H1 (cell line): Measurements from ENCODE around the gene MAP2K2. TPM values are rescaled to one million over a fixed set of nuclear protein-coding genes. Genes with fewer than 3 reads are reported as not detected.

ENCODE experiments used
- CTCF ChIA-PET: fragments of 300-600 bp; sonication (Branson Sonifier 250); formaldehyde crosslinking; loops from one replicate; lab custom pipeline; 2021; ENCODE audit not compliant: partially characterized antibody; lab: Charles Lee
- POLR2A ChIA-PET: fragments of 300-600 bp; sonication (Branson Sonifier 250); formaldehyde crosslinking; loops from one replicate; lab custom pipeline; 2021; ENCODE audit warnings: inconsistent platforms; ENCODE audit not compliant: partially characterized antibody; lab: Charles Lee
- DNase-seq, 2 experiments: peaks; one replicate each; pipeline versions ENCODE4 v3.0.0 to v3.0.0-alpha.2; 2010 to 2022; ENCODE audit warnings: low spot score in 2 of 2, low read depth in 1 of 2, mixed read lengths in 1 of 2
- FAIRE-seq: peaks from 2 replicates; lab custom pipeline; 2011; peaks lifted over from hg19 to GRCh38; lab: Jason Lieb, UNC
- H2AFZ ChIP-seq: 2 replicates; pipeline ENCODE4 v1.8.1; 2012; ENCODE audit warnings: low read length, inconsistent platforms
- H2AK5ac ChIP-seq: 2 replicates; pipeline ENCODE4 v1.6.1; 2013; ENCODE audit warnings: low read depth, low read length
- H2BK120ac ChIP-seq: replicated peaks from 2 replicates; pipeline ENCODE3; 2013; ENCODE audit warnings: low read depth, low read length, inconsistent platforms
- H2BK12ac ChIP-seq: 2 replicates; pipeline ENCODE4 v1.6.1; 2013; ENCODE audit warnings: low read depth, low read length
- H2BK15ac ChIP-seq: 2 replicates; pipeline ENCODE4 v1.6.1; 2013; ENCODE audit warnings: low read length
- H2BK20ac ChIP-seq: 2 replicates; pipeline ENCODE4 v1.6.1; 2013; ENCODE audit warnings: low read length
- H2BK5ac ChIP-seq: 2 replicates; pipeline ENCODE4 v1.6.1; 2013; ENCODE audit warnings: low read depth, low read length
- H3K14ac ChIP-seq: 2 replicates; pipeline ENCODE4 v1.6.1; 2013; ENCODE audit warnings: inconsistent platforms; ENCODE audit not compliant: insufficient read length
- H3K18ac ChIP-seq: 2 replicates; pipeline ENCODE4 v1.6.1; 2013; ENCODE audit warnings: low read length; ENCODE audit errors: extremely low read depth
- H3K23ac ChIP-seq: 2 replicates; pipeline ENCODE4 v1.6.1; 2013; ENCODE audit warnings: inconsistent platforms; ENCODE audit not compliant: insufficient read length
- H3K23me2 ChIP-seq: 2 replicates; pipeline ENCODE4 v1.6.1; 2013; ENCODE audit warnings: low read depth, low read length
- H3K27ac ChIP-seq: 2 replicates; pipeline ENCODE4 v1.6.1; 2011; ENCODE audit warnings: low read depth, low read length, inconsistent platforms
- H3K27me3 ChIP-seq, 4 experiments: replicated peaks in 1 of 4; 1 replicate in 1 of 4; 2 replicates in 3 of 4; pipeline versions ENCODE4 v1.6.1 to v1.8.1; 2011 to 2013; ENCODE audit warnings: low read length in 3 of 4, mild to moderate bottlenecking in 3 of 4, inconsistent platforms in 2 of 4, mixed read lengths in 2 of 4, moderate library complexity in 1 of 4; ENCODE audit not compliant: control insufficient read depth in 3 of 4, insufficient read depth in 3 of 4; ENCODE audit errors: extremely low read depth in 1 of 4
- H3K36me3 ChIP-seq, 4 experiments: 2 replicates each; pipeline versions ENCODE4 v1.6.1 to v1.8.1; 2011 to 2013; ENCODE audit warnings: mild to moderate bottlenecking in 4 of 4, low read length in 3 of 4, moderate library complexity in 2 of 4, control low read depth in 1 of 4, inconsistent platforms in 1 of 4; ENCODE audit not compliant: insufficient read depth in 4 of 4, control insufficient read depth in 2 of 4
- H3K4ac ChIP-seq: replicated peaks from 2 replicates; pipeline ENCODE3; 2013; ENCODE audit warnings: low read length, low read depth, mixed read lengths, inconsistent platforms; ENCODE audit not compliant: insufficient read length
- H3K4me1 ChIP-seq, 4 experiments: replicated peaks in 1 of 4; 1 replicate in 1 of 4; 2 replicates in 3 of 4; pipeline versions ENCODE4 v1.6.1 to v1.8.1; 2011 to 2013; ENCODE audit warnings: low read length in 3 of 4, inconsistent platforms in 2 of 4, mixed read lengths in 1 of 4; ENCODE audit not compliant: insufficient read depth in 4 of 4, control insufficient read depth in 3 of 4
- H3K4me2 ChIP-seq, 2 experiments: 2 replicates each; pipeline versions ENCODE4 v1.6.1 to v1.8.1; 2011 to 2013; ENCODE audit warnings: low read depth in 2 of 2, low read length in 2 of 2, control low read depth in 1 of 2, inconsistent platforms in 1 of 2, mild to moderate bottlenecking in 1 of 2; ENCODE audit not compliant: insufficient read depth in 1 of 2
- H3K4me3 ChIP-seq, 4 experiments: fragments of 200-600, 300-600 bp in 1 of 4; sonication (generic), shearing (Covaris generic), sonication (Bioruptor Twin) in 1 of 4; 2 replicates each; pipeline versions ENCODE4 v1.5.1 to v1.8.1; 2011 to 2016; ENCODE audit warnings: low read length in 4 of 4, low read depth in 3 of 4, control low read depth in 2 of 4, inconsistent platforms in 2 of 4, mild to moderate bottlenecking in 2 of 4, mixed read lengths in 1 of 4, moderate library complexity in 1 of 4; ENCODE audit not compliant: insufficient read depth in 2 of 4; ENCODE audit errors: extremely low read depth in 1 of 4
- H3K56ac ChIP-seq: replicated peaks from 2 replicates; pipeline ENCODE3; 2013; ENCODE audit warnings: low read depth, mild to moderate bottlenecking, mixed read lengths, low read length, inconsistent platforms; ENCODE audit not compliant: insufficient read length
- H3K79me1 ChIP-seq: 2 replicates; pipeline ENCODE4 v1.6.1; 2013; ENCODE audit warnings: low read depth, low read length, control low read depth
- H3K79me2 ChIP-seq, 2 experiments: 2 replicates each; pipeline versions ENCODE4 v1.6.1 to v1.8.1; 2012 to 2013; ENCODE audit warnings: low read length in 2 of 2, mild to moderate bottlenecking in 2 of 2, inconsistent platforms in 1 of 2; ENCODE audit not compliant: insufficient read depth in 2 of 2, control insufficient read depth in 1 of 2
- H3K9ac ChIP-seq, 4 experiments: replicated peaks in 1 of 4; 1 replicate in 1 of 4; 2 replicates in 3 of 4; pipeline versions ENCODE4 v1.6.1 to v1.8.1; 2011 to 2013; ENCODE audit warnings: low read depth in 3 of 4, low read length in 3 of 4, control low read depth in 2 of 4, mild to moderate bottlenecking in 2 of 4, moderate library complexity in 2 of 4, inconsistent platforms in 1 of 4; ENCODE audit errors: extremely low read depth in 1 of 4
- H3K9me3 ChIP-seq, 2 experiments: 2 replicates each; pipeline versions ENCODE4 v1.6.1 to v1.8.1; 2012 to 2013; ENCODE audit warnings: mild to moderate bottlenecking in 2 of 2, moderate library complexity in 2 of 2, control low read depth in 1 of 2, inconsistent platforms in 1 of 2, low read depth in 1 of 2, low read length in 1 of 2, mixed read lengths in 1 of 2; ENCODE audit not compliant: insufficient read depth in 2 of 2
- H4K20me1 ChIP-seq, 2 experiments: replicated peaks in 1 of 2; 2 replicates each; pipeline versions ENCODE3 to v1.8.1; 2011 to 2013; ENCODE audit warnings: inconsistent platforms in 2 of 2, low read length in 2 of 2, mild to moderate bottlenecking in 1 of 2; ENCODE audit not compliant: insufficient read depth in 2 of 2, control insufficient read depth in 1 of 2
- H4K5ac ChIP-seq: 2 replicates; pipeline ENCODE4 v1.6.1; 2013; ENCODE audit warnings: low read length, low read depth, mixed read lengths, inconsistent platforms; ENCODE audit not compliant: insufficient read length
- H4K8ac ChIP-seq: 2 replicates; pipeline ENCODE4 v1.8.0; 2013; ENCODE audit warnings: mild to moderate bottlenecking, moderate library complexity, low read length, inconsistent platforms; ENCODE audit not compliant: insufficient read depth; ENCODE audit errors: extremely low read depth
- H4K91ac ChIP-seq: replicated peaks from 2 replicates; pipeline ENCODE3; 2013; ENCODE audit warnings: low read length, mixed read lengths, inconsistent platforms; ENCODE audit not compliant: insufficient read length
- BACH1 ChIP-seq: IDR thresholded peaks from 2 replicates; pipeline ENCODE4 v1.6.1; 2012; ENCODE audit warnings: low read length, improper control_type of control experiment
- BRCA1 ChIP-seq: IDR thresholded peaks from 2 replicates; pipeline ENCODE4 v1.6.1; 2012; ENCODE audit warnings: low read depth, low read length, improper control_type of control experiment
- CTBP2 ChIP-seq: IDR thresholded peaks from 2 replicates; pipeline ENCODE4 v1.7.0; 2011; ENCODE audit warnings: borderline replicate concordance, mild to moderate bottlenecking, moderate library complexity, mixed read lengths, low read length; ENCODE audit not compliant: insufficient read depth, insufficient read length
- CTCF ChIP-seq, 3 experiments: IDR thresholded peaks; 1 replicate in 2 of 3; 2 replicates in 1 of 3; pipeline versions ENCODE4 v1.5.1 to v1.6.1; 2011; ENCODE audit warnings: low read length in 3 of 3, mild to moderate bottlenecking in 3 of 3, inconsistent platforms in 2 of 3, low read depth in 1 of 3, moderate library complexity in 1 of 3; ENCODE audit not compliant: insufficient read depth in 1 of 3; ENCODE audit errors: control extremely low read depth in 1 of 3
- GTF2F1 ChIP-seq: IDR thresholded peaks from 2 replicates; pipeline ENCODE4 v1.6.1; 2012; ENCODE audit warnings: low read depth, low read length, improper control_type of control experiment, borderline replicate concordance
- HDAC2 ChIP-seq, 2 experiments: fragments of 300-600 bp in 1 of 2; sonication (generic) in 1 of 2; IDR thresholded peaks; 2 replicates each; pipeline ENCODE4 v1.6.1; 2011 to 2012; ENCODE audit warnings: low read depth in 2 of 2, low read length in 2 of 2, mild to moderate bottlenecking in 2 of 2, moderate library complexity in 2 of 2, borderline replicate concordance in 1 of 2, inconsistent platforms in 1 of 2
- JUND ChIP-seq: IDR thresholded peaks from 2 replicates; pipeline ENCODE4 v1.6.1; 2011; ENCODE audit warnings: mild to moderate bottlenecking, improper control_type of control experiment, low read length
- POLR2AphosphoS5 ChIP-seq: IDR thresholded peaks from 2 replicates; pipeline ENCODE4 v1.6.1; 2011; ENCODE audit warnings: low read depth, low read length
- SP4 ChIP-seq: IDR thresholded peaks from 2 replicates; pipeline ENCODE4 v1.6.1; 2012; ENCODE audit warnings: low read length, inconsistent platforms
- SRF ChIP-seq: IDR thresholded peaks from 2 replicates; pipeline ENCODE4 v1.6.1; 2011; ENCODE audit warnings: mild to moderate bottlenecking, low read depth, low read length, moderate library complexity
- SUZ12 ChIP-seq: fragments of 200-600 bp; sonication (generic); IDR thresholded peaks from 2 replicates; pipeline ENCODE4 v1.6.1; 2012; ENCODE audit warnings: mild to moderate bottlenecking, inconsistent platforms, low read length, moderate library complexity, mixed read lengths
- WGBS, 2 experiments: shearing (Covaris generic) in 1 of 2; methylation state at CpG; one replicate each; pipeline versions ENCODE4 v1.1.6 to v1.1.7; 2013 to 2015; ENCODE audit warnings: low lambda C conversion rate in 2 of 2, mixed read lengths in 2 of 2, inconsistent platforms in 1 of 2, low coverage in 1 of 2, missing lambda C conversion rate in 1 of 2; ENCODE audit not compliant: insufficient replicate concordance in 2 of 2, insufficient coverage in 1 of 2, insufficient read length in 1 of 2; ENCODE audit errors: extremely low coverage in 1 of 2, missing lambda C conversion rate in 1 of 2; 5-methylcytosine and 5-hydroxymethylcytosine counted together
- polyA plus RNA-seq, 7 experiments: library from polyadenylated mRNA; depleted of rRNA in 3 of 7; stranded (reverse) in 5 of 7; unstranded in 2 of 7; fragments of >200 nt in 5 of 7; fragments of 200-250 nt in 2 of 7; gene quantifications; 1 replicate in 5 of 7; 2 replicates in 1 of 7; 4 replicates in 1 of 7; pipeline versions ENCODE4 v1.2.1 to v1.2.3, GENCODE V29; 2011 to 2013; ENCODE audit warnings: missing spikeins in 2 of 7, mixed read lengths in 2 of 7
- total RNA-seq: library from RNA; stranded (reverse); fragmentation: NEBNext Ultra II Directional; extraction: Animal tissue kit (Norgen Biotek cat#: 25700); gene quantifications from 2 replicates; pipeline ENCODE4 v1.2.1, GENCODE V29; 2021

The MAP2K2 gene
- total and polyA plus RNA-seq, 2 of the 8 experiments (the other 6 are each of a cell fraction or from before 2014, with no cell fraction given): 111 to 162 TPM

DNA sequence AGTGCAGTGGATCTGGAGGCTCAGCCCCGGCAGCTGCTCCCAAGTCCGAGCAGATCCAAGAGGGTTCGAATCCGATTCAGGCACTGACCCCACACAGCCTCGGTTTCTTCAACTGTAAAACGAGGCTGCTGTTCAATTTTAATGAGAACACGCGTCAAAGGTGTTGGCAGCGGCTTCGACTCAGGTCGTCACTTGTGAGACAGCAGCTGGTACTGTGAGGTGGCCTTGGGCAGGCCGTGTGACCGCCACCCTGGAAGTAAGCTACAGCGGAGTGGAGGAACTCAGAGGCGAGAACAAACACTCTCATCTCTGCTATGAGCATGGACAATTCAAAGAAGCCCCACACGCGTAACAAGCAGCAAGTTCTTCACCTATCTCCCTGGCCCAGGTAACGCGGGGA is 9.7 kb downstream of the MAP2K2 start:
- Histone ChIP-seq H2BK5ac (no peak overlapping the region), H4K8ac (no peak overlapping the region), H3K27me3 (no peaks in the 10 kb centered on the region), H4K91ac (no peak overlapping the region), H4K5ac (no peak overlapping the region), H2AK5ac (no peak overlapping the region), H3K79me1 (peaks cover 4% of the 10 kb centered on the region), H3K23ac (no peak overlapping the region), H3K36me3 (peaks cover 7 to 41% (median 25%) of the 10 kb centered on the region in 4 experiments), H3K56ac (no peak overlapping the region), H2BK12ac (no peak overlapping the region), H3K9ac (no peak overlapping the region), H2AFZ (no peak overlapping the region), H3K79me2 (peaks cover 0 to 5% of the 10 kb centered on the region in 2 experiments; a peak in 2 of 4 replicates), H3K27ac (no peak overlapping the region), H3K23me2 (no peaks in the 10 kb centered on the region), H3K4me1 (no peaks in the 10 kb centered on the region), H3K18ac (no peak overlapping the region), H3K4me2 (no peak overlapping the region), H3K4ac (no peak overlapping the region), H4K20me1 (peaks cover 12 to 13% of the 10 kb centered on the region in 2 experiments), H3K9me3 (peaks cover 0 to 5% of the 10 kb centered on the region in 2 experiments; a peak in 1 of 4 replicates), H2BK120ac (no peak overlapping the region), H2BK15ac (no peak overlapping the region), H3K4me3 (no peak overlapping the region), H2BK20ac (no peak overlapping the region), H3K14ac (no peak overlapping the region)
- CTCF ChIA-PET: interaction anchor here (1.0 to 9.6 kb wide), 4 partner anchors 13 to 119 kb away, joined by 3 to 42 read pairs (median 5); no protein-coding TSS in a partner anchor
- POLR2A ChIA-PET: interaction anchor here (0.8 to 1.8 kb wide), 2 partner anchors 10 to 12 kb away, joined by 3 to 5 read pairs; no protein-coding TSS in a partner anchor
- WGBS, 2 experiments: 93% methylated on average over 18 of the region's 19 CpGs; no CpG with 5 or more reads in 1 of the 2 experiments
- no peak for DNase-seq
- no peak for FAIRE-seq
- TF ChIP-seq CTBP2 (no peak), JUND (no peak), HDAC2 (IDR thresholded peaks at IDR 0.05; ENCODE audit: borderline replicate concordance in 1 of 2, low read depth in 2 of 2, low read length in 2 of 2) (no peak), SP4 (no peak), BACH1 (no peak), SUZ12 (no peak), POLR2AphosphoS5 (no peak), CTCF (IDR thresholded peaks at IDR 0.05; ENCODE audit: control extremely low read depth in 1 of 3, insufficient read depth in 1 of 3, low read depth in 1 of 3, low read length in 3 of 3) (no peak), GTF2F1 (no peak), SRF (no peak), BRCA1 (no peak)
